Activated CD4-positive, CD25-positive, alpha-beta regulatory T cell (primary cell): Measurements from ENCODE around the gene SHROOM3.
"Not testable (repeated sequence)": the region's sequence is repeated elsewhere in the genome, so short reads cannot be mapped to it uniquely, and the experiment has no call there.

ENCODE experiments used
- DNase-seq, 4 experiments: peaks; one replicate each; lab custom pipeline; 2025; lab: John Stamatoyannopoulos, UW

SHROOM3 gene

DNA sequence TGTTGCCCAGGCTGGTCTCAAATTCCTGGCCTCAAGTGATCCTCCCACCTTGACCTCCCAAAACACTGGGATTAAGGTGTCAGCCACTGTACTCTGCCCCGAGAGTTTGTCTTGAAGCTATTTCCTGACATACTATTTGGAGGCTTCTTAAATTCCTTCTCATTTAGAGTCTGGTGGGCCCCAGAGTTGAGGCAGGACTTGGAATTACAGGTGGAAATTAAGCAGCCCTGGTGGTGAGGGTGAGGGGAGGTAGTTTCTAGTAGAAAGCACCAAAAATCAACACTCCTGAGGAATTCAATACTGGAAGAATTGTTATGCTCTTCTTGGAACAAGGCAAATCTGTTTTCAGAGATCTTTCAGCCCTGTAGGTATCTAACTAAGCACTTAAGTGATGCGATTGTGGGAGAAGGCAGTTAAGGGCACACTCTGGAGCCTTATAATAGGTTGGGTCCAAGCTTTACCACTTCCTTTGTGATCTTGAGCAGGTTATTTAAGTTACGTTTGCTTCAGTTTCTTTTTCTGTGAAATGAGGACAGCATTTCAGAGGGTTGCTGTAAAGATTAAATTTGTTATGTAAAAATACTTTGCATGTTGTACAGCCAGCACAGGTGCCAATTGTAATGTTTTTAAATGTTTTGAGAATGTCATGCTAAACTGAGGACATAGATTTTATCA lies 262.2 kb downstream of the SHROOM3 start:
- no peak for DNase-seq

DNA sequence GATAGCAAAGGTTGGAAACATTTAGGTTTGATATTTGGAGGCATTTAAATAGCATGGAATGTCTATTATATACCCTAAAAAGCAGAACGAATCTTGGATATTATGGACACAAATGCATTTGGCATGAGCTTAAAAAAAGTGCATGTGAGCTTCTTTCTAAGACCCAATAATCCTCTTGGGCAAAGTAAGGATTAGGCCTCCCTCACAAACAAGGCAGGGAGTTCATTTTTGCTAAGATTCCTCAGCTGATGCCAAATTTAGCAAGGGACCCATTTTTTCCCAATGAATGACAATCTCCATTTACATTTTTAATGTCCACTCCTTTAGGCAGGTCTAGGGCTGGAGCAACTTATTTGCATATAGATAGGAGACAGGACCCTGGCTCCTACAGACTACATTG lies 263.1 kb downstream of the SHROOM3 start:
- DNase-seq = no peak

DNA sequence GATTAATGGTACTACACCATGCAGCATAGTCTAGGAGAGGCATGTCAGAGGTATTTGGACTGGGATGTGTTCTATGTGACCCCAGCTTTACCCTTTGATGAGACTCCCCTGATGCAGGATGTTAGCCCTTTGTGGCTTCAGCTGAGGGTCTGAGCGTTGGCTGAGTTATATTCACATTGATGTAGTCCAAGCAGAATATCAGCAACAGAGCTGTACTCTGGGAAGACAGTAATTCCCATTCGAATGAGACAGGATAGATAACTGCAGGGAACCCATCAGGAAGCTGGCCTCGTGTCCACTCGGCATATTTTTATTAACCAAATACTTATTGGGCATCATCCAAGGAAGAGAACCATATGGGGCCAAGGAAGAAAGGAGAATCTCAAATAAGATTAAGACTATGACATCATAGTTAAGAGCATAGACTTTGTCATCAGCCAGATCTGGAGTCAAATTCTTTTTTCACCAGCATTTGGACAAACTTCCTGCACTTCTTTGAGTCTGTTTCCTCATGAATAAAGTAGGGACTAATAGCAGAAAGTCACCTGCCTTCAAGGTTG lies 264.8 kb downstream of the SHROOM3 start:
- DNase-seq = no peak

DNA sequence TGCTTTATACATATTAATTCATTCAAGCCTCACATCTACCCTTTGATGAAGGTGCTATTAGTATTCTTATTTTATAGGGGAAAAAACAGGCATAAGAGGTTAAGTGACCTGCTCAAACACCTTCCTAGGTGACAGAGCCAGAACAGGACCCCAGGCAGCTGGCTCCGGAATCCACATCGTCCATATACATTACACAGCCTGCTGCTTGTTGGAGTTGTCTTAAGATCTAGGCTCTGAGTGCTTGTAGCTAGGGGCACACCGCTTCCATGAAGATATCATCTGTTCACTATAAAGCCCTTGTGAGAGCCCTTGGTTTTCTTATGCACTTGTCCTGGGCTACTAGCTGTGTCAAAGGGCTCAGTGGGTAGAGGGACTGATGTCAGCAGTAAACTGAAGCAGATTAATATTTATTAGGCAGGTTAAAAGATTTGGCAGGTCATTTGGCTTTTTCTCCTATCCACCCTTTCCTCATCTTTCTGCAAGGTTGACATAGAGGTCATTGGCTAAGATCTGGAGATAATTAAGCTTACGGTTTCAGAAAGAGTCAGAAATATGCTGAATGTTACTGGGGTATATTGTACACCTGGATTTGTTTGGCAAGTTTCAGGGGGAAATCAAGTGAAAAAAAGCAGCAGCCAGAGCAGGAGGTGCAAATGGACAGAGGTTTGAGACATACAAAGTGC lies 267.6 kb downstream of the SHROOM3 start:
- DNase-seq = no peak

DNA sequence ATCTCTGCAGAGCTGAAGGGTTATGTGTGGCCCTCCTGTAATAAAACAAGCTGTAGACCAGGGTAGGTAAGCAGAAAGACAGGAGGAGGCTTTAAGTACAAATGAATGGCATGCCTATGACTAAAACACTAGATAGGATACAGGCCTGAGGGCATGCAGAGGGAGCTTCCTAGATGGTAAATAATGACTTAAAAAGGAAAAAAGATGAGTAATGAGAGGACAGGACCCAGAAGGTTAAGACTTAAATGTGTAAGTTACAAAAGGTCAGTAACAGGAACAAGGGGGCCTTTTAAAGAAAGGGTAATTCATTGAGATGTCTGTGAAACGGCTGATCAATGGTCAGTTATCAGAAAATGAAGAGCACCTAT lies 268.1 kb downstream of the SHROOM3 start:
- no peak for DNase-seq

DNA sequence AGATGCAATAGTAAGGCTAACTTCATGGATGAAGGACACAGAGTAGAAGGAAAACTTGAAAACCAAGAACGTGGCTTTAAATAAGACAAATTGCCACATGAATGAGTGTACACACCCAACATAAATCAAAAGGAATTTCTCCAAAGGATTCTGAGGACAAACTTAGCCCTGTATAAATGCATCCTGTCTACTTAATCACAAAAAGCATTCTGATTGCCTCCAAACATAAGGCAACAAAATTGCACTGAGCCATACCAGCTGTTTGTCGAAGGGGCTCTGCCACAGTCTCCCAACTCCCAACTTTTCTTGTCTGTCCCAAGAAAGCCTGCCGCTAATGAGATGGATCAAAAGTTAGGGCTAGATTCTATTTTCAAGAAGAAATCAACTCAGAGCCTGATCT lies 268.6 kb downstream of the SHROOM3 start:
- DNase-seq = no peak

DNA sequence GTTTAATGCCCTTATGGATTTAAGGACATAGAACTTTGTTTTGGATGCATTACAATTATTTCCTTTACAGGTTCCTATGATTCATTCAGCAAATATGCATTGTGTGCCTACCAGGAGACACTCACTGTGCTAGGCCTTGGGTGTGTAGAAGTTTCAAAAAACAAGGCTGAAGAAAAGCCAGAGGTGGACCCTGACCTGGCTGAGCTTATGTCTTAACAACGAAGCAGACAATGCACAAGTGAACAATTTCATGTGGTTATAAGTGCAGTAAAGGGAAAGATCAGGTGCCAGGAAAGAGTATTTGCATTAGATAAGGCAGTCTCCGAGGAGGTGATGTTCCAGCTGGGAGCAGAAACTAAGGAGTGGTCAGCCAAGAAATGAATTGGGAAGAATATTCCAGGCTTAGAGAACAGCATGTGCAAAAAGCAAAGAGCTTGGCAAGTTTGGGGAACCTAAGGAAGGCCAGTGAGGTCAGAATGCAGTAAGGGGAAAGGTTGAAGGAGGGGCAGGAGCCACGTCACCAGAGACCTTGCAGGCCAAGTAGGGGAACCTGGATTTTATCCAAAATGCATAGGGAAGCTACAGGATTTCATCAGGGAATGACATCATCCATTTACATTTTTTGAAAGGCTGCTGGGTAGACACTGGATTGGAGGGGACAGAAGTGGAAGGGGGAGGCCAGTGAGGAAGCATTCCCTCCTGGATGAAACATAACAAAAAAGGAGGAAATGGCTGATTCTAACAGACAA lies 269.3 kb downstream of the SHROOM3 start:
- no peak for DNase-seq

DNA sequence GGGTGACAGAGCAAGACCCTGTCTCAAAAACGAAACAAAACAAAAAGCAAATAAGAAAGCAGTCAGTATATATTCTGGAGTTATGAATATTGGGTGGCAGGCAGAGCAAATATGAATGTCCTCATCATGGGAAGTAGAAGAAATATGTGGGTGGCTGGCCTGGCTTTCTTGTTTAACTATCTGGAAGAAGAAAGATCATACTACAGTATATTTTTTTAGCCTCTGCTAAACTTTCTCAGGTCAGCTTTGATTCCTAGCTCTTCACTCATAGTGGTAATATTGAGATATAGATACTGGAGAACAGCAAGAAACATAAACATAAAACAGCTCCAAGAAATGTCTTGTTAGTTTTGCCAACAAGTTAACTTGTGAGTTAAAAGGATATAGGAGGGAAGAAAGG lies 270.4 kb downstream of the SHROOM3 start:
- no peak for DNase-seq

DNA sequence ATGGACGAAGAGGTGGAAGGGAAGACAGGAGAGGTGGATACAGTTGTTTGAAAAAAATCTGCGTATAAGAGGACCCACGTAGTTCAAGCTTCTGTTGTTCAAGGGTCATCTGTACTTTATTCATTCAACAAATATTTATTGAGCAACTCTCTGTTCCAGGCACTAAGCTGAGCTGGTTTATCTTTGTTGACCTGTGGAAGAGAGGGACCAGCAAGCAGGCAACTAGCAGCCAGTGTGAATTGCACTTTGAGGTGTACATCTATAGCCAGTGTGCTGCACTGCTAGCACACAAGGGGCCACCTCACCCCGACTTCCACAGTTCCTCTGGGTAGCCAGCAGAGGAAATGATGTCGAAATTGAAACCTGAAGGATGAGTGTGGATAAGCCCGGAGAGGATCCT lies 271.6 kb downstream of the SHROOM3 start:
- DNase-seq = no peak

DNA sequence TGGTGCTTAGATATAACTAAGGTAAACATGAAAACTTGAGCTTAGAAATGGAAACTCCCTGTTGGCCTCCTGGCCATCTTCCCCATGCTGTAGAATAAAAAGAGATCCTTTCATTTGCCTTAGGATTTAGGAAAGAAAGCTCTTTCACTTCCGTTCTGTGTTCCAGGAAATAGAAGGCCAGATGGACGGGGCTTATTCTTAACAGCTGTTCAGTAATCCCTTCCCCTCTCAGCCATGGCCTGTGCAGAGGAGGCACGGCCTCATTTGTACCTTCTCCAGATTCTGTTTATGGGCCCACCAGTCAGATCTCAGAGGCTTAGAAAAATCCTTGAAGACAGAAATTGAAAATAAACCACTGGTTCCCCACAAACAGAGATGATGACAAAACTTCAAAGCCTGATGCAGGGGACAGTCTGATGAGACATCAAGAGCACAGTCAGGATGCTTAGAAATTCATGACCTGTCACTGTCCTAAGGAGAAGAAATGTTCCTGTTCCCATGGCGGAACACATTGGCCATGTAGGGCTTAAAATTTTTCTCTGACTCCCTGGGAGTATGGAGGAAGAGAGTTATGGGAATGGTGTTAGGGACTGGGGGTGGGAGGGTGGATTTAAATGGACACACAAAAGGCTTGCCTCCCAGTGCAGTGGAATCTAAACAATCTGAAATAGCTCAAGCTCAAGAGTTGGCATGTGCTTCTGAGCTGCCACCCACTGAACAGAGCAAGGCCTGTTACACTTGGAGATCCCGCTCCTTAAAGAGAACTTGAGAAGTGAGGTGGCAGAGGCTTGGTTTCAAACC lies 274.1 kb downstream of the SHROOM3 start:
- DNase-seq = no peak

DNA sequence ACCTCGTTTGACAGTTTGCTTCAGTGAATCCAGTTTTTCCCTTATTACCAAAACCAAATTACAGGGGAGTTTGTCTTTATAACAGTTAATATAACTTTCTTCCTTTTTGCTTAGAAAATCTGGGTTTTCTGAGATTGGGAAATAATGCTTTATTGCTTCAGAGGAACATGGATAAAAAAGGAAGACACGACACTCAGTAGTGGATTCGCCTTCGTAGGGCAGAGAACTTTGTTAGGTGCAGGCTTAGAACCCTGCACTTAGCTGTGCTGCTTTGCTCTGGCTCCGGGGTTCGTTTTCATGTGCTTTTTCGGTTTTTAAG lies 274.7 kb downstream of the SHROOM3 start:
- DNase-seq = no peak

DNA sequence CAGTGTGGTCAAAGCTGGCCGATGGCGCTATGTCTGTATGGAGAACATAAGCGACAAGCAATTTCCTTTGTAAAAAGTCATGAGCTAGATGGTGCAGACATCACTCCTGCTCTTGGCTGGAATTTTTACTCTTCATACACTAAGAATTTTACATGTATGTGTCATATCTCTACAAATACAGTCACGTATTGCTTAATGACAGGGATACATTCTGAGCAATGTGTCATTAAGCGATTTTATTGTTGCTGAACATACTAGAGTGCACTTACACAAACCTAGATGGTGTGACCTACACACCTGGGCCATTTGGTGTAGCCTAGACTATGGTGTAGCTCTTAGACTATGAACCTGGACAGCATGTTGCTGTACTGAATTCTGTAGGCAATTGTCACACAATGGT lies 277.5 kb downstream of the SHROOM3 start:
- DNase-seq = no peak

DNA sequence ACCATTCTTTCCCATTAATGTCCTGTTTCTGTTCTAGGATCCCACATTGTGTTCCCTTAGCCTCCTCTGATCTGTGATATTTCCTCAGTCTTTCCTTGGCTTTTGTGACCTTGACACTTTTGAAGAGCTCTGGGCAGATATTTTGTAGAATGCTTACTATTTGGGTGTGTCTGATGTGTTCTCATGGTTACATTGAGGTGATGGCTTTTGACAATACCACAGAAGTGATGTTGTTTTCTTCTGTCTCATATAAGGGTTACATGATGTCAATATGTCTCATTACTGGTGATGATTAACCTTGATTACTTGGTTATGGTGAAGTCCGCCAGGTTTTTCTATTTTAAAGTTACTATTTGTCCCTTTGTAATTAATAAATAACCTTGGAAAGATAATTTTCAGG lies 279.2 kb downstream of the SHROOM3 start:
- DNase-seq = no peak

DNA sequence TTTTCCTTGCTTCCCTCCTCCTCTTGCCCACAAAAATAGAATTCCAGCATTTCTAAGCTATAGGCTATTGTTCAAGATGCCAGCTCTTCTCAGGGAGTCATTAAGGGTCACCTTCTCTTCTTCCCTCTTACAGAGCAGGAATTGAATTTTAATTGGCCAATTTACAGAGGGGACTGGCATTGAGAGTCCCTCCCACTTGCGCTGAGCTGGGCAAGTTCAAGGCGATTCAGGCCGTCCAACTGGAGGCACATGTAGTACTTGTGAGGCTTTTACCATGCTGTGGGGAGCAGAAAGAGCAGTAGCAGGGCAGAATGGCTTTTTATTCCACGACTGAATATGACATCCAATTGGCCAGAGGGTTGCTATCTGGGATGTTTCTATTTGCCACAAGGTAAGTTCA lies 281.0 kb downstream of the SHROOM3 start:
- DNase-seq = no peak

DNA sequence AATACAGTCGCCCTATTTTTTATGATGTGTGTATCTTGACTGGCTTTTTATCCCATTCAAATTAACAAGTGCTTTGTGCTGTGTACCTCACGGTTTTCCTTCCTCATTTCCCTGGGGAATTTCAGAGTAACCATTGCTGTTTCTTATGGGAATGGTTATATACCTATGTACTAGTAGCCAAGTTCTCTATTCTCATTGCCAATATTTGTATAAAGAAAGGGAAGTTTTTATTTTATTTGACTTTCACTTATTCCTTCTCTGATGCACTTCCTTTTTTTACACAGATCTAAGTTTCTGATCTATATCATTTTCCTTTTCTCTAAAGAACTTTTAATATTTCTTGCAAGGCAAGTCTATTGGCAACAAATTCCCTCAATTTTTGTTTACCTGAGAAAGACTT lies 281.6 kb downstream of the SHROOM3 start:
- no peak for DNase-seq

DNA sequence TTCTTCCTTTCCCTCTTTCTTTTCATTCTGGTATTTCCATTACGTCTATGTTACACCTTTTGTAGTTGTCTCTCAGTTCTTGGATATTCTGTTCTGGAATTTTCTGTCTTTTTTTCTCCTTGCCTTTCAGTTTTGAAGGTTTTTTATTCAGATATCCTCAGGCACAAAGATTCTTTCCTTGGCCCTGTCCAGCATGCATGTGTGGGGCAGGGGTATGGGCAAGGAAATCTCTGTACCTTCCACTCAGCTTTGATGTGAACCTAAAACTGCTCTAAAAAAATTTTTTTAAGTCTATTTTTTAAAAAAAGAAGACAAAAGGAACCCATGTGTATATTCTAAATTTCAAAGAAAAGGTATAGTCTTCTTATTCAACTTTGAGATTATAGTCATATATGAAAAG lies 282.4 kb downstream of the SHROOM3 start:
- DNase-seq = no peak

DNA sequence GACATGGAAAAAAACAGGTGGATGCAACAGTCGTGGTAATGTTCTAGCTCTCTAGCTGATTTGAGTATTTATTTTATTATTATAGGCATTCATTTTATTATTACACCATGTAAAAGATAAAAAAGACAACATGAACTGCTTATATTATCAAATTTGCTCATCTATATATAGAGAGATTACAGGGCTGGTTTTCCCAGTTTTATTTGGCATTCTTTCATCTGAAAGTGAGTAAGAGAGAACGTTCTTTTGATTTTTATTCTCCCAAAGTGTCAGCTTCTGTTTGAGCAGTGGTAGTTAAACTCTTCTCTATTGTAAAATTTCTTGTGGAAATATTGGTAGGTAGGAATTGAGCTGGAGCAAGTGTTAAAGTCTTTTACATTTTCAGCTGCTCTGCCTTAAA lies 283.0 kb downstream of the SHROOM3 start:
- DNase-seq = no peak

DNA sequence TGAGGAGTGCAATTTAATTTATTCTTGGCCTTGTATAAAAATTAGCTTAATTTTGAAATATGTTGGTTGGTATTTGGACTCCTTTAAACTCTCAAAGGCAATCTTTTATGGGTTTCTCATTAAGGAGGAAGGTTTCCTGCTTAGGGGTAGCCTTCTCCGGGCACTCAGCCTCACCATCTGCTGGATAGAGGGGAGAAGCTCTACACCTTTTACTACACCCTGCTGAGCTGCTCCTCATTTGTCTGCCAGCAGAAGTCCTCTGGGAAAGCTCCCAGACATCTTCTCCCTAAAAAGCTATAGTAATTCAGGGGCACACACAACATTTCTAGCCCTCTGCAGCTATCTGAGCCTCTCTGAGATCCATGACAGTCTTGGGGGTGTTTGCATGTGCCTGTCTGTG lies 283.8 kb downstream of the SHROOM3 start:
- no peak for DNase-seq

DNA sequence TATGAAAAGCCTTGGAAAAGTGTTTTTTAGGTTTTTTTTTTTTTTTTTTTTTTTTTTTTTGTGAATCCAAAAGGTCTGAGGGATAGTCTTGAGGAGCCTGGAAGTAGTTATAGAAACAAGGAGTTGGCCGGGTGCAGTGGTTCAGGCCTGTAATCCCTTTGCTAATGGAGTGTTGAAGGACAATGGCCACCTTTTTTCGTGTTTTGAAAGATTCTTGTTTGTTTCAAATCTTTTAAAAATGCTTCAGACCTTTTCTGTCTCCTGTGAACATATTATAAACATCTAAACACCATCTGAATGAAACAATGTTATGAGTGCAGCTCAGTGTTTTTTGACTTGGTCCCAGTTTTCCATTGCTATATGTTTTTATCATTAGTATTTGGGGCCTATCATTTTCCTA lies 285.1 kb downstream of the SHROOM3 start:
- DNase-seq = no peak

DNA sequence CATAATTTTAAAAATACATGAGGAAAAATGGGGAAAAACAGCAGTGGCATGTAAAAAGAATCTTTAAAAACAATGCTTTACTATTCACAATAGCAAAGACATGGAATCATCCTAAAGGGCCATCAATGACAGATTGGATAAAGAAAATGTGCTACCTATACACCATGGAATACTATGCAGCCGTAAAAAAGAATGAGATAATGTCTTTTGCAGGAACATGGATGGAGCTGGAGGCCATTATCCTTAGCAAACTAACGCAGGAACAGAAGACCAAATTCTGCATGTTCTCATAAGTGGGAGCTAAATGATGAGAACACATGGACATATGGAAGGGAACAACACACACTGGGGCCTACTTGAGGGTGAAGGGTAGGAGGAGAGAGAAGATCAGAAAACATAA lies 287.1 kb downstream of the SHROOM3 start:
- not testable (repeated sequence) for DNase-seq

DNA sequence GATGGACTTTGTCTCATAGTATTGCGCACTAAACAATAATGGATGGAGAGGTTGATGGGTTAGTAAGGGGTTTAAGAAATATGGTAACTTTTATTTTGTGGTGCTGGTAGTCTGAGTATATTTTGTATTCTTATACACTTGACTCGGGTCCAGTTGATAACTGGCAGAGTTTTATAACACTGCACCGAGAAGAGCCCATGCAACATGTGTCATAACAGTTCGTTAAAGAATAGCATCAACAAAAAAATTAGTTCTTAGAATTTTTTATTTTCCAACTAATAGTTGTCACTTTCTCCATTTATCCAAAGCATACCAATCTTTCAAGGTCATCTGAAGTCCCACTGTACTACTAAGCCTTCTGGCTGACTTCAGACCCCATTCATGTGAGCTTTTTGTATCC lies 287.8 kb downstream of the SHROOM3 start:
- DNase-seq = no peak

DNA sequence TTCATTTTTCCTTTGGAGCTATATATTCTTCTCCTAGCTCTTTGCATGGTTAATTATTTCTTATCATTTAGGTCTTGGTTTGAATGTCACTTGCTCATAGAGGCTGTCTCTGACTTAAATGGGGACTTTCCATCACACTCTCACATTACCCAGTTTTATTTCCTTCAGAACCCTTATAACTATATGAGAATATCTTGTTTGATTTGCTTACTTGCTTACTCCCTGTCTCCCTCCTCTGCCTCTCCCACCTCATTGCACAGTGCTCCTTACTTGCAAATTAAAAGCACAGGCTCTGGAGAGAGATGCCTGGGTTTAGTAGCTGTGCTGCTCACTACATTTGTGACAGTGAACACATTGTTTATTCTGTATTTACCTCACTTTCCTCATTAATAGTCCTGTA lies 288.3 kb downstream of the SHROOM3 start:
- no peak for DNase-seq
